Right cardiac atrium (tissue), 5 donors: Measurements from ENCODE around the gene MIOX. TPM values are rescaled to one million over a fixed set of nuclear protein-coding genes. Genes with fewer than 3 reads are reported as not detected.

ENCODE experiments used
- ATAC-seq, 2 donors: fragments of 200-7000 bp; cut with Tn5 transposase; one replicate each; pipeline versions ENCODE4 v1.8.0 to v1.9.1; 2020; ENCODE audit warnings: moderate library complexity in 2 of 2, mild to moderate bottlenecking in 1 of 2
- DNase-seq, 3 donors: peaks; one replicate each; pipeline ENCODE4 v3.0.0-alpha.2; 2020
- H3K27ac ChIP-seq: one replicate; pipeline ENCODE4 v1.5.1; 2013; ENCODE audit warnings: mild to moderate bottlenecking, low read length, control low read depth, moderate library complexity
- H3K27me3 ChIP-seq: one replicate; pipeline ENCODE4 v1.6.1; 2013; ENCODE audit not compliant: control insufficient read depth, insufficient read depth
- H3K4me1 ChIP-seq: one replicate; pipeline ENCODE4 v1.6.1; 2013; ENCODE audit warnings: low read length; ENCODE audit not compliant: control insufficient read depth, insufficient read depth
- H3K4me3 ChIP-seq: one replicate; pipeline ENCODE4 v1.5.1; 2013; ENCODE audit warnings: low read length, control low read depth
- H3K9me3 ChIP-seq: one replicate; pipeline ENCODE4 v1.6.1; 2013; ENCODE audit warnings: low read length; ENCODE audit not compliant: control insufficient read depth
- WGBS: extraction: QIAGEN DNeasy Blood & Tissue Kit; methylation state at CpG from one replicate; pipeline ENCODE4 v1.1.7; 2013; 5-methylcytosine and 5-hydroxymethylcytosine counted together
- intact Hi-C, 4 donors: fragments of 100-400 bp; cut with DNase I; formaldehyde crosslinking; loops; one replicate each; pipeline versions ENCODE4 v1.11.0 to v1.14.0; 2022 to 2023
- polyA plus RNA-seq: library from polyadenylated mRNA; stranded (reverse); fragments of 200-250 nt; gene quantifications from one replicate; pipeline ENCODE4 v1.2.3, GENCODE V29; 2013
- total RNA-seq, 4 donors: library from RNA; stranded (reverse); fragmentation: NEBNext Ultra II Directional; extraction: Animal tissue kit (Norgen Biotek cat#: 25700); gene quantifications; one replicate each; pipeline ENCODE4 v1.2.1, GENCODE V29; 2021
- donor health status: healthy with polysubstance abuse.
- donor health status: DM: no; HTN: yes; CAD: no.
- donor health status: DM: no; HTN: no; CAD: no.
- donor health status: DM: no; HTN: yes; CAD: no; lungs with severe emphysema.
- donor health status: DM: yes; HTN: yes; CAD: no.

Gene MIOX
- total and polyA plus RNA-seq, 5 donors, result not detected

- DNase-seq, result no peak
- H3K27me3 ChIP-seq, result no peaks in the 10 kb centered on the region
- no peak for ATAC-seq
- H3K4me3 ChIP-seq, result no peak overlapping the region
- H3K27ac ChIP-seq, result no peak overlapping the region
- H3K4me1 ChIP-seq, result no peaks in the 10 kb centered on the region
- intact Hi-C loops, result no loop called here
- WGBS, result 83% methylated on average over 34 of the region's 34 CpGs
- no peaks in the 10 kb centered on the region for H3K9me3 ChIP-seq
Observed at GRCh38 chr22:50456466-50457234, 30.0 kb upstream of the MIOX start.

- H3K27ac ChIP-seq, result no peak overlapping the region
- no peaks in the 10 kb centered on the region for H3K9me3 ChIP-seq
- no peak overlapping the region for H3K4me3 ChIP-seq
- intact Hi-C loops, result no loop called here
- WGBS, result 91% methylated on average over 22 of the region's 22 CpGs
- no peak for ATAC-seq
- no peaks in the 10 kb centered on the region for H3K4me1 ChIP-seq
- H3K27me3 ChIP-seq, result no peaks in the 10 kb centered on the region
- no peak for DNase-seq
Observed at GRCh38 chr22:50459016-50459415, 27.6 kb upstream of the MIOX start.

GRCh38 chr22:50459496-50460140, 27.0 kb upstream of the MIOX start:
- ATAC-seq (no peak), DNase-seq (no peak)
- intact Hi-C loops, result no loop called here
- H3K4me1 ChIP-seq, result no peaks in the 10 kb centered on the region
- H3K27me3 ChIP-seq, result no peaks in the 10 kb centered on the region
- no peak overlapping the region for H3K4me3 ChIP-seq
- H3K27ac ChIP-seq, result no peak overlapping the region
- no peaks in the 10 kb centered on the region for H3K9me3 ChIP-seq
- 92% methylated on average over 41 of the region's 41 CpGs for WGBS

GRCh38 chr22:50460938-50461337, 25.7 kb upstream of the MIOX start:
- no peaks in the 10 kb centered on the region for H3K4me1 ChIP-seq
- no peaks in the 10 kb centered on the region for H3K9me3 ChIP-seq
- 97% methylated on average over 17 of the region's 17 CpGs for WGBS
- intact Hi-C loops, result no loop called here
- H3K27ac ChIP-seq, result no peak overlapping the region
- DNase-seq (no peak), ATAC-seq (no peak)
- H3K27me3 ChIP-seq, result no peaks in the 10 kb centered on the region
- H3K4me3 ChIP-seq, result no peak overlapping the region

- Histone ChIP-seq H3K27ac (no peak overlapping the region), H3K4me3 (no peak overlapping the region), H3K4me1 (no peaks in the 10 kb centered on the region), H3K9me3 (no peaks in the 10 kb centered on the region), H3K27me3 (no peaks in the 10 kb centered on the region)
- DNase-seq (no peak), ATAC-seq (no peak)
- 94% methylated on average over 26 of the region's 26 CpGs for WGBS
- intact Hi-C loops, result no loop called here
Observed at GRCh38 chr22:50461536-50461935, 25.1 kb upstream of the MIOX start.

GRCh38 chr22:50461979-50462540, 24.6 kb upstream of the MIOX start:
- Histone ChIP-seq H3K27me3 (no peaks in the 10 kb centered on the region), H3K4me1 (no peaks in the 10 kb centered on the region), H3K27ac (no peak overlapping the region), H3K9me3 (no peaks in the 10 kb centered on the region), H3K4me3 (no peak overlapping the region)
- no peak for ATAC-seq
- intact Hi-C loops, result no loop called here
- DNase-seq, result no peak
- 96% methylated on average over 30 of the region's 30 CpGs for WGBS

GRCh38 chr22:50463188-50463900, 23.3 kb upstream of the MIOX start:
- no peak for ATAC-seq
- 93% methylated on average over 28 of the region's 28 CpGs for WGBS
- H3K4me1 ChIP-seq, result no peaks in the 10 kb centered on the region
- H3K27me3 ChIP-seq, result no peaks in the 10 kb centered on the region
- no peak overlapping the region for H3K27ac ChIP-seq
- no peak for DNase-seq
- H3K4me3 ChIP-seq, result no peak overlapping the region
- intact Hi-C loops, result no loop called here
- no peaks in the 10 kb centered on the region for H3K9me3 ChIP-seq

GRCh38 chr22:50464451-50464850, 22.2 kb upstream of the MIOX start:
- H3K27me3 ChIP-seq, result no peaks in the 10 kb centered on the region
- H3K4me1 ChIP-seq, result no peaks in the 10 kb centered on the region
- intact Hi-C loops, result no loop called here
- no peak overlapping the region for H3K4me3 ChIP-seq
- 89% methylated on average over 24 of the region's 24 CpGs for WGBS
- DNase-seq (no peak), ATAC-seq (no peak)
- H3K9me3 ChIP-seq, result no peaks in the 10 kb centered on the region
- H3K27ac ChIP-seq, result no peak overlapping the region

GRCh38 chr22:50465066-50465930, 21.4 kb upstream of the MIOX start:
- ATAC-seq (no peak), DNase-seq (no peak)
- 90% methylated on average over 30 of the region's 30 CpGs for WGBS
- H3K9me3 ChIP-seq, result no peaks in the 10 kb centered on the region
- intact Hi-C loops, result no loop called here
- H3K4me3 ChIP-seq, result no peak overlapping the region
- no peaks in the 10 kb centered on the region for H3K4me1 ChIP-seq
- no peak overlapping the region for H3K27ac ChIP-seq
- H3K27me3 ChIP-seq, result no peaks in the 10 kb centered on the region

- H3K27me3 ChIP-seq, result no peaks in the 10 kb centered on the region
- DNase-seq, result no peak
Observed at GRCh38 chr22:50467341-50467740, 19.3 kb upstream of the MIOX start.

More at GRCh38 chr22:50467341-50467740, 19.3 kb upstream of the MIOX start:
- Histone ChIP-seq H3K27ac (no peak overlapping the region), H3K4me1 (peaks cover 5% of the 10 kb centered on the region), H3K9me3 (no peaks in the 10 kb centered on the region), H3K4me3 (no peak overlapping the region)
- intact Hi-C loops, result no loop called here
- ATAC-seq, result no peak
- WGBS, result 87% methylated on average over 24 of the region's 24 CpGs
